AG20443 (cell line): ENCODE results near the gene RPA3.

ENCODE experiments used
- DNase-seq: peaks from one replicate; pipeline ENCODE4 v3.0.0; 2012; ENCODE audit warnings: low spot score, mixed read lengths

Gene RPA3

DNA sequence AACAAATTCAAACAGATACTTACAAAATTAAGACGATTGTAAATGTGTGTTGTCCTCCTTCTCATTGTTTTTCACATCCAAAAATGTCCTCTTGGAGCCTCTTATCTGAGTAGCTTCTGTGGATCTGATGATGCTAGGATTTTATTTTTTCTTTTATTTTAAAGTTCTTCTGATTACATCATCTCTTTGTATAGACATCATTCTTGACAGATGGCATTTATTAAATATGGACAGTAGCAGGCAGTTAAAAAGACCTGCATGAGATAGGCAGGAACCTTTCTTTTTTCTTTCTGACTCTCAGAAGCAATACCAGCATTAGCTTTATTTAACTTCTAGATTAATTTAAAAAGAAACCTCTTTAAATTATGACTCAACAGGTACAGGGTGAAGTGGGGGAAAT lies at the start of gene RPA3:
RPA3 (minus strand) TSS at position 116 of the 400 bp plus-strand sequence. CDS start 78,189 bp downstream, outside the sequence.
- no peak for DNase-seq

- DNase-seq: no peak
These were observed 48.3 kb upstream of the RPA3 start for GRCh38 chr7:7766671-7767070.

DNA sequence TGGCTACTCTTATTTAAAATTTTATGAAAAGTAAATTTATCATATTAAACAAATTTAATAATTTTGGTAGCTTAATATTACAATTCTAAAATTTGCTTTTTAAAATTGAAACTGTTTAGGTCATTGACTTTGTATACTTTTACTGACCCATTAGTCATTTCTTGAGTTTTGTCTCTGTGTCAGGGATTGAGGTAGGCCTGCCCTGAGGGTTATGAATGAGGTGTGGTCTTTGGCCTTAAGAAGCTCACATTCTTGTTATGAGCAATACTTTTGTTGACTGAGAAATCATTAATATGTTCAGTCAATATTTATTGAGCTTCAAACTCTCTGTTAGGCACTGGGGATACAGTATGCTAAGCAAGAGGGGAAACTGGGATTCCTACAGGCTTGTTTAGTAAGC lies 47.0 kb upstream of the RPA3 start:
- DNase-seq: no peak

DNA sequence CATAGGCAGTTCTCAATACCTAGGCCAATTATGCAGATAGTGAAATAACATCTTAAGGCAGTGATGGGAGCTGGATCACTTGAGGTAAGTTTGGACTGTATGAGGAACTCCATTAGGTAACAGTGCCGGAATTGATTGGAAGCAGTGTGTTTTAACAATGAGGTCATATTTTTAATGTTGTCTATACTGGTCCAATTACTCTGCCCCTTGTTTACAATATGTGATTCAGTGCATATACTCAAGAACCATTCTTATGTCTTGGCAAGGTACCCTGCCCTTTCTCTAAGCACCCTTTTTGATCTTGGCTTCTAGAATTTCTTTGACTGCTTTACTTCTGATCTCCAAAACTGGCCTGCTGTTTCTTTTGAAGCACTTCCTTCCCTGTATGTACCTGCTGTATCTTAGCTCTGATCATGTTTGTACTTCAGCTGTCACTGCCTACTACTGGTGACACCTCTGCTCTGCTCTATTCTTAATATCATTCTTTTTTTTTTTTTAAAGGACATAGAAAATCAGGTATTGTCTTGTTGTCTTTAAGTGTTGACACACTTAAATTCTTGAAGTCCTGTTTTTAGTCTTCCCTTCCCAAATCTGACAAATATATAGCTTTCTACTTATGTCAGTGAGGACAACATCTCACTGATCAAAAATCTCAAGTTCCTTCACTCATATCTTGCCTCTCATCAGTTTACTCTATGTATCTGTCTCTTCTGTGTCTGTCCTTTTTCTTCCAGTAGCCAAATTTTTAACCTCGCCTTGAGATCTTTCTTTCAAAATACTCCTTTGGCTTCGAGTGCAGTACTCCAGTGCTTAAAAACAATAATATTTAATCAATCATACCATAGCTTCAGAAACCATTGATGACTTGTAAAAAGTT lies 46.4 kb upstream of the RPA3 start:
- no peak for DNase-seq

DNA sequence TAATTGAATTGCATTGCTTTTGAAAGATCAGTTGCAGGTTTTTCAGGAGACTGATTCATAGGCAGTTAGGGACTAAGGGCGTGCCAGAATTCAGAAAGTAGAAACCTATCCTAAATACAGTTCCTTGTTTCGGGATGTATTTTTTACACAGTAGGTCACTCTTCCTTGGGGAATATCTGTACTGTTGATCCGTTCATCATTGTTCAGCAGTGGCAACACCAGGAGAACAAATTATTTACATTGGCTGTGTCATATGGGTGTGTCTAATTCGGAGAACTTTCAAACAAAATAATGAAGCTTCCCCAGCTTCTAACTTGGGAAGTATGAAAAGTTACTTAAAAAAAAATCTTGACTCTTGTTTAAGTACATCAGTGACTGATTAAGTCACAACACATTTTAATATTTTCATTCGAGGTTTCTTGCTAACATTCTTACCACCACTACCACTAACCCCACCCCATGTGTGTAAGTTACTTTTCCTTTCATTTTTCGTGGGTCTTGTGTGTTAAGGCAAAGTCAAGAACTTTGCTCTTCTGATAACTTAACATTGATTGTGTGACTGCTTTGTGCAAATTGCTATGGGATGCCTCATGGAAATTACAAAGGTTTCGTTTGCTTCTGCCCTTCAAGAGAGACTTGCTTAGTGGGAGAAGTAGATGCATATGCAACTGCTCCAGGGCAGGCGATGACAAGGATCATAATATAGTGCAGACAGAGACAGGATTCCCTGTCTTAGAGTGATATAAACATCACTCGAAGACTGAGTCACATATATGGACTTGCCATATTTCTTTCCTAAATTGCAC lies 43.8 kb upstream of the RPA3 start:
- no peak for DNase-seq

DNA sequence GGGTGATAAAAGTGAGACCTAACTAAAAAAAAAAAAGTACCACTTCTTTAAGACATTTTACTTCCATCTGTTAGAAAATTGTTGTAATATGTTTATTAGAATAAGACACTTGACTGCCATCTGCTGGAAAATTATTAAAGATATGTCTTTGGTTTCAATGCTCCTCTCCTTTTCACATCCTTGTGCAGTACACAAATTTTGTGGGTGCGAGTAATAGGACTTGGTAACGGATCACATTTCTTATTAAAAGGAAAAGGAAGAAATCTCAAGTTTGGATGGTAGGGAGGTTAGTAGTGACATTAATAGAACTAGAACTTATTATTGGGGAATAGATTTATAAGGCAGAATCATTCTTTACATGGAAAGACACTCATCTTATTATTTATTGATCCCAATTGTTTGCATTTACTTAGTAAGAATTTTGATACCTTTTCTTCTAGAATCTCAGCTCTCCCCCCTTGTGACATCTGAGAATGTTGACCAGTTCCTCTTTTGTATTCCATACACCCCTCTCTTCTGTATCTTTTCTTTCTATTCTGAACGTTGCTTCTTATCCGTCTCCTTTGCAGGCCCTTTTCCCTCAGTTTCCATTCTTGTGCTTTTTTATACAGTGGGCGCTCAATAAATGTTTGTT lies 43.0 kb upstream of the RPA3 start:
- peak; percentile 30 for DNase-seq

GRCh38 chr7:7757576-7757975 lies 39.2 kb upstream of the RPA3 start:
- no peak for DNase-seq

GRCh38 chr7:7756577-7756976 lies 38.2 kb upstream of the RPA3 start:
- no peak for DNase-seq

DNA sequence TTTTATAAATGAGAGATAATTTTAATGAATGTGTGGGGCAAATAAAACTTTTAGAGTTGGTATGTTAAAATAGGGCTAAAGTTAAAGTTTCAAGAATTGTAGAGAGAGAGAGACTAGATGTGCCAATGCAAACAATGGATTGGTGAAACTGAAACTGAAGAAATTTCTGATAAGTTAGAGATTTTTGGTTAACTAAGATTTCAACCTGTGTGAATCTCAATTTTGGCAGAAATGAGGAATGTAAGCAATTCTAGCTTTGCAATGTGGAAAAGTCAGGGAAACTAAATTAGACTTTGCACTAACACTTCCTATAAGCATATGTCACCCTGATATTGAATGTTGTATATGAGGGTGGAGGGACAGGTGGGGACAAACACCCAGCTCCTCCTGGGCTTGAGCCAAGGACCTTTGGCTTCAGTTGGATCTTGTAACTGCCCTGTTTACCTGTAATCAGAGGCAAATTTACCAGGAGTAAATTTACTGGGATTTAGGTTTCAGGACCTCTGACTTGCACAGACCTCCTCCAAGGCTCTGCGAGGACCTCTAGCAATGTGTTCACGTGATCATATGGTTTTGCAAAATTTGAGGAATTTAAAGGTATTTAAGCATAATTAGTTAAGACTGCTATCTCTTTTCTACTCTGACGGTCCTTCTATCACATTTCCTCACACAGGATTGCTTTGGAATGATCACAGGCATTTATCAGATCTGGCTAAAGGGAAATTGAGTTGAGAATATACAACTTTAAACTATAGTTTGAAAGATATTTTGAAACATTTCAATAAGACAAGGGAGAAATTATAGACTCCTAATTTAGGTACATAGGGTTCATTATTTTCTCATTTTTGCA lies 33.1 kb upstream of the RPA3 start:
- no peak for DNase-seq

GRCh38 chr7:7750571-7751242 lies 32.3 kb upstream of the RPA3 start:
- DNase-seq: no peak

DNA sequence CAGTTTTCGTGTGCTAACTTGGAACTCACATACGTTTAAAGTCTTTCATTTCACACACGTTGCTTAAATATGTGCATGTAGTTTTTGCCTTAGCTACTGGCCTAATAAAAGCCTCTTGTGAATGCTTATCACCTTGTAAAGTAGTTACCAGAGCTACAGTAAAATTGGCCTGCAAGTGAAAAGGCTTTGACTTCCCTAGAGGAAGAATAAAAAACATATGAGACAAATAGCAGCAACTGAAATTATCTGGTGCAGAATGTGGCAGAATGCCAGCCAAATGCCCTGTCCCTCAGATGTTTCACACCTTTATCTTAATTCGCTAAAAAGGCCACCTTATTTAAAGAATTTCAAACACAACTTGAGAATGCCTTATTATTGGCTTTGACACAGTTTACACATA lies 28.1 kb upstream of the RPA3 start:
- no peak for DNase-seq

DNA sequence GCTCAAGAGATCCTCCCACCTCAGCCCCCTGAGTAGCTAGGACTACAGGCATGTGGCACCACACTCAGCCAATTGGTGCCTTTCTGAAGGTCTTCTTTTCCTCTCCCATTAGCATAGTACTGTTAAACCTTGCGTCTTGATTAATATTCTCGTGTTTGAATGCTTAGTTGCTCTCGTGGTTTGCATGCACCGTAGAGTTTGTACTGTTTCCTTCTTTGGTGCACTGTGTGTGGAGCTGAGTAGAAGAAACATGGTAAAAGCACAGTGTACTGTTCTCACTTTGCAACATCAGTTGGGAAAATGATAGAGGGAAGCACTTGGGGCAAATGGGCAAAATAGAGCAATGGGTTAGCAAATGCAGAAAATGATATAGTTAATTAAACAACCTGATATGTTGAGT lies 27.6 kb upstream of the RPA3 start:
- no peak for DNase-seq

DNA sequence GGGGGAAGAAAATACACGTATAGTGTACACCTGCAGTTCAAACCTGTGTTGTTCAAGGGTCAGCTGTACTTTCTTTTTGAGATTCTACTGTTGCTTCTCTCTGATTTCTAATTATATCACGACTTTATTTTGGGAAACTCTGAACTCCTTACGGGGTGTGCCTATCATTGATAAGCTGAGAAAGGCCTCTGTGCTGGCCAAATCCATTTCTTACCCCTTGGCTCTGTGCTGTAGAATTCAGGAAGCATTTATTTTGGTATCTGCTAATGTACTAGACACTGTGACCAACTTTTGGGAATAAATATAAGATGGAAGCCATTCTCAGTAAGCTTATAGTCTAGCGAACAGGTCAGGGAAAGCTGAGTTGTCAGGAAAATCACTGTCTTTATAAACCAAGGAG lies 26.9 kb upstream of the RPA3 start:
- DNase-seq: no peak

DNA sequence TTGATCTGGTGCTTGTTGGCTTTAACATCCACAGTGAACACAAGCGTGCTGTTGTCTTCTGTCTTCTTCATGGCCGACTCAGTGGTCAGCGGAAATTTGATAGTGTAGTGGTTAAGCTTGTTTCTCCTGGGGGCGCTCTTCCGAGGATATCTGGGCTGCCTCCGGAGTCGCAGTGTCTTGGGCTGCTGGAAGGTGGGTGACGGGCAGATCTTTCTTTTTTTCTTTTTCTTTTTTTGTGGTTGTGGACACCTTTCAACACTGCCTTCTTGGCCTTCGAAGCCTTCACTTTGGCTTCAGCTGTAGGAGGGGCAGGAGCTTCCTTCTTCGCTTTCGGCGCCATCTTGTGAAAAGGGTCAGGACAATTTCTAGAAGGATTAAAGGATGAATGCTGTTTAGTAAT lies 23.8 kb upstream of the RPA3 start:
- DNase-seq: no peak

DNA sequence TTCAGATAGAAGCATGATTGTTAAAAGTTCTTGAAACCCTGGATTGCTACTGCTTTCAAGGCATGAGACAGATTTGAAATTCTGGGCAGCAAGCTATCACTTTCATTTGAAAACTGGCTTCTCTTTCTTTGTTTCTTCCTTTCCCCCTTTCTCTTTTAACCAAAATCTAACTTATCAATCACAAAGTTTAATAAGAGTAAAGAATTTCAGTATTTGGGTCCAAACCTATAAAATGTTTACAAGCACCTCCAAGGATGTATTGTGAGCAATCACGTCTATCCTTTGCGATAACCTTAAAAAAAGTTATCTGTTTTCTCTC lies 21.6 kb upstream of the RPA3 start:
- DNase-seq: no peak

GRCh38 chr7:7739204-7740036 lies 21.0 kb upstream of the RPA3 start:
- DNase-seq: no peak

- DNase-seq: no peak
These were observed 20.2 kb upstream of the RPA3 start for GRCh38 chr7:7738622-7739021.

- no peak for DNase-seq
These were observed 19.8 kb upstream of the RPA3 start for GRCh38 chr7:7738177-7738576.

GRCh38 chr7:7737674-7738073 lies 19.3 kb upstream of the RPA3 start:
- no peak for DNase-seq

- no peak for DNase-seq
These were observed 18.3 kb upstream of the RPA3 start for GRCh38 chr7:7736671-7737070.
